ENCODE data around the gene GALNS. TPM values are rescaled to one million over a fixed set of nuclear protein-coding genes. Genes with fewer than 3 reads are reported as not detected.

The GALNS gene
- total RNA-seq, 1 experiment from 2014 or later: 20.8 TPM

DNA sequence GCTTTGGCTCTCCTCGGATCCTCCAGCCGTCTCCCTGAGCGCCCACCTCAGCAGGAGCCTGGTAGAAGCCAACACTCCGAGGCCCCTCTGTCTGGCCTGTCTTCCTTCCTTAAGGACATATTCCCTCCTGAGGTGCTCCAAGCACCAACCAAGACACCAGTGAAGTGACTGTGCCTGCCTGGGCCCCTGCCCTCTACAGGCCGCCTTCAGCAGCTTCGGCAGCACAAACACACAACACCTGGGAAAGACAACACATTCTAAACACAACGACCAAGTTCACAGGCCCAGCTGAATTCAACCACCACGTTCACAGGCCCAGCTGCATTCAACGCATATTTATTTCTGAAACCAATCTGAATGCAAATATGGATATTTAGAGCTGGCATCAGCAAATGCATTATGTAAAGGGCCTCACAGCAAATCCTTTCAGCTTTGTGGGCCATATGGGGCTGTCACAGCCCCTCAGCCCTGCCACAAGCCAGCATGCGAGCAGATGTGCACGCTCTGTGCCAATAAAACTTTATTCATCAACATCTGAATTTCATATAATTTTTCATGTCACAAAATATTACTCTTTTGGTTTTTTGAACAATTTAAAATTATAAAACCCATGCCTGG, 12.2 kb downstream of the GALNS start:
- DNase-seq (ENCODE audit: low read depth): no peak
- in situ Hi-C loops (cut with HindIII; ENCODE audit: low pct_unique_long_range_greater_than_20kb, low sequenced_read_pairs): no loop called here

DNA sequence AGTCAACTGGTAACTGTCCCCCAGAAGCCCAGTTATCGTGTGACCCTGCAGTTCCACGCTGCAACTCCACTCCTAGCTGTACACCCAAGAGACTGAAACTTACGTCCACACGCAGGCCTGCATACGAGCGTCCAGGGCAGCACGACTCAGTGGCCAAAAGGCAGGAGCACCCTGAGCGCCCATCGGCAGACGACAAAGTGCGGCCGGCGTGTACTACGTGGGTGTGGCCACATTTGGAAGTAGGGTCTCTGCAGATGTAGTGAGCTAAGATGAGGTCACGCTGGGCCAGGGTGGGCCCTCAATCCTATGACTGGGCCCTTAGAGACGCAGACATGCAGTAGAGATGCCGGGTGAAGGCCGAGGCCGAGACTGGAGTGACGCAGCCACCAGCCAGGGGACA, 13.5 kb downstream of the GALNS start:
- DNase-seq (ENCODE audit: low read depth): no peak
- in situ Hi-C loops (cut with HindIII; ENCODE audit: low pct_unique_long_range_greater_than_20kb, low sequenced_read_pairs): no loop called here

DNA sequence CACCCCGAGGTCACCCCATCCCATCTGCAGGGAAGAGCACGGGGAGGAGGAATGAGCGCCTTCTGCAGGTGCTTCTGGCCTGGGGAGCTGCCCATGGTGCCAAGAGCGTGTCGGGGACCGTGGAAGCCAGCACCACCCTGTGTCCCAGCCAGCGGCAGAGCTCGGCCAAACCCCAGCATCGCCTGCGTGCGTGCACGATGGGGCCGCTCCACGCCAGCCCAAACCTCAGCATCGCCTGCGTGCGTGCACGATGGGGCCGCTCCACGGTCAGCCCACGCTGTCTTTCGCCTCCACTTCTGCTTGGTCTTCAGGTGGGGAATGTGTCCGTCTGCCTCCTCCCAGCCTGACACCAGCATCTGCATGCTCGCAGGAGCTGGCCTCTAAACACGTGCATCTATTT, 13.9 kb downstream of the GALNS start:
- no peak for DNase-seq (ENCODE audit: low read depth)
- in situ Hi-C loops (cut with HindIII; ENCODE audit: low pct_unique_long_range_greater_than_20kb, low sequenced_read_pairs): no loop called here

DNA sequence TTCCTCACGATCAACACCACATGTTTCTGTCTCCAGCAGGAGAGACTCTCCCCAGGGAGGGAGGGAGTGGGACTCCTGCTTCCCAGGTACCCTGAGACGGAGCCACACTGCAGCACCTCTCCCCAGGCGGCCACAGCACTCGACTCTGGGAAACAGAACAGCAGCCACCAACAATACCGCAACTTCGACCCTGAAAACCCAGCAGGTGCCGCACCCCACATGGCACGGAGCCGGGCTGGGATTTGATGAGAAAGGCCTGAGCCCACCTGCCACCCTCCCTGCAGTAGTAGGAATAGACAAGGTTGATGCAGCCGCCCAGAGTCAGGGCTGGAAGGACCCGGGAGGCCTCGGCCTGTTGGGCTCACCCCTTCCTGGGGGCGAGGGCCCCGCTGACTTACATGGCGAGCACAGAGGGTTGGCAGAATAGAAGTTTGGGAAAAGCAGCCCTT, 14.4 kb downstream of the GALNS start:
- in situ Hi-C loops (cut with HindIII; ENCODE audit: low pct_unique_long_range_greater_than_20kb, low sequenced_read_pairs): no loop called here
- DNase-seq (ENCODE audit: low read depth): no peak

DNA sequence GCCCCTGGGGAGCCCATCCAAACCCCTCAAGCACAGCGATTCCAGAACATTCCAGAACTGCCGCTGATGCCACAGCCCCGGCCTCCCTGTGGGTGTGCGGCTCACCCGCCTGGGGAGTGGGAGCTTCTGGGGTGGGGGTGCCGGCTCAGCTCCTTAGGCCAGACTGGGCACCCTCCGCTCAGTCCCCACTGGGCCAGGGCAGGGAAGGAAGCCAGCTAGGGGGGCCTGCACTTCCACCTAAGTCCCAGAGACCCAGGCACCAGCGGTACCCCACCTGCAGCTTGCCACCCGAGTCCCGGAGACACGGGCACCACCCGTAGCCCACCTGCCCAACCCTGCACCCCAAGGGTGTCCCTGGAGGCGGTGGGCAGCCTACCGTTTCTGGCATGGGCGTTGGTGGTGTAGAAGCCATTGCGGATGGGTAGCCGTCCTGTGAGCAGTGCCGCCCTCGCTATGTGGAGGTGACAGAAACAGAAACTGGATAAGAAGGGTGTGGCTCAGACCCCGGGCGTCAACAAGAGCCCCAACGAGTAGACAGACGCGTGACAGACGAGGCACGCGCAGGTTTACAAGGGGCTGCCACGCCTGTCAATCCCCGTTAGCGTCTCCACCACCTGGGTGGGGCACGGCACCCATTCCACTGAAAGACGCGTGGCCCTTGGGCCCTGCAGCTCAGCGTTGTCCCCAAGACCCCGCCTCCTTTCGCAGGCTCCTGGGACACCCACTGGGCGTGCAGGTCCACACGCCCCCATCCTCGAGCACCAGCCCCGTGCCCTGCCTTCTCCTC, 15.0 kb downstream of the GALNS start:
- DNase-seq (ENCODE audit: low read depth): no peak
- in situ Hi-C loops (cut with HindIII; ENCODE audit: low pct_unique_long_range_greater_than_20kb, low sequenced_read_pairs): no loop called here

DNA sequence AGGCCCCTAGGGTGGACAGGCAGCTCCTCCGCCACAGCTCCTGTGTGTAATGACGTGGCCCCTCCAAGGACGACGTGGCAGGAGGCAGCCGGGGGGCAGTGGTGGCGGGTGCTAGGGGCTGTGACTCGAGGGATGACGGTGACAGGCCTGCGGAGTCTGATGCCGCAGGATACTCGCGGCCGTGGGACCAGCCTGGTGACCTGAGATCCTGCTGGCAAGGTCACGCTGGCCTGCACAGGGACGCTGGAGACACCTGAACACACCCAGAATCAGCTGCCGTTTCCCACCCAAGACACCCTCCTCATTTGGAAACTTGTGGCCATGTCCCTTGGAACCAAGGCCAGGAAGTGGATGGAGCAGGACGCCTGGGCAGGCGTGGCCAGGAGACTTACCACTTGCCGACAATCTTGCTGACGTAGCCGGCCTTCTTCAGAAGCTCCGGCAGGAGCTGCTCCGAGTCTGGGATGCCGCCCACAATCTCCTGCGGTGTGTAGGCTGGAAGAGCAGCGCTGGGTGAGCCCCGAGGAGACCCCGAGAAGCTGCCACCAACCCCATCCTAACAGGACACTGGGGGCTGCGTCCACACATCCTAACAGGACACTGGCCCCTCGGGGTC, 16.0 kb downstream of the GALNS start:
- in situ Hi-C loops (cut with HindIII; ENCODE audit: low pct_unique_long_range_greater_than_20kb, low sequenced_read_pairs): no loop called here

DNA sequence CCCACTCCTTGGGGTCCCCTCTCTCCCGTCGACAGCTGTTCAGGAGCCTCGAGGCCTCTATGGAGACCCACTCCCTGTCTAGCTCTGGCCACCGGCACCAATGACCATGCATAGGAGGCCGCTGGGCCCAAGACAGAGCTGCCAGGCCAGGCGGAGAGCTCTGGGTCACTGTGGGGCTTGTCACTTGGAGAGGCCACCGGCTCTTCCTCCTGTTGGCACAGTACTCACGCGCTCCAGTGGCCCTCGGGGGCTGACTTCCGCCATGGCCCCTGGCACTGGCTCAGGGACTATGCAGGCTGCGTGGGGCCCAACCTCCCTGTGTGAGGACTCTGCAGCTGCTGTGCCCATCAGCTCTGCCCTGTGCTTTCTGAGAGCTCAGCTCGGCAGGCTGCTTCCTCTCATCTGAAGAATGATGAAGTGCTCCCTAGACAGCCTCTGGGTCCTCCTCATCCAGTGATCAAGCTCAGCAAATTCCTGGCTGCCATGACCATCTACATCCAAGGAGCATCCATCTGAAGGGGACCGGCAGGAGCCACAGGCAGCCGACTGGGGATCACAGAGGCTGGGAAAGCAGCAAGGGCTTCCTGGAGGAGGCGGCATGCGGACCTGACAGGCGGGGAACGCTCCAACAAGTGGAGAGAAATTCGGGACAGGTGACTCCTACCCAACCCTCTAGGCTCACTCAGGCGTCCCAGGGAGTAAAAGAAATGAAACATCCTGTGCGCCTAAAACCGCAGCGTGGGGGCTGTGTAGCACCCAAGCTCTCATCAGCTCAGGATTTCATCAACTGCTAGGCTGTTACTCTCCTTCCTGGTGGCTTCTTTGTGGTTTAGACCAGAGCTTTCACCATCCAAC, 16.8 kb downstream of the GALNS start:
- in situ Hi-C loops (cut with HindIII; ENCODE audit: low pct_unique_long_range_greater_than_20kb, low sequenced_read_pairs): no loop called here
- DNase-seq (ENCODE audit: low read depth): no peak

More for the DNA sequence above, 16.0 kb downstream of the GALNS start:
- no peak for DNase-seq (ENCODE audit: low read depth)

DNA sequence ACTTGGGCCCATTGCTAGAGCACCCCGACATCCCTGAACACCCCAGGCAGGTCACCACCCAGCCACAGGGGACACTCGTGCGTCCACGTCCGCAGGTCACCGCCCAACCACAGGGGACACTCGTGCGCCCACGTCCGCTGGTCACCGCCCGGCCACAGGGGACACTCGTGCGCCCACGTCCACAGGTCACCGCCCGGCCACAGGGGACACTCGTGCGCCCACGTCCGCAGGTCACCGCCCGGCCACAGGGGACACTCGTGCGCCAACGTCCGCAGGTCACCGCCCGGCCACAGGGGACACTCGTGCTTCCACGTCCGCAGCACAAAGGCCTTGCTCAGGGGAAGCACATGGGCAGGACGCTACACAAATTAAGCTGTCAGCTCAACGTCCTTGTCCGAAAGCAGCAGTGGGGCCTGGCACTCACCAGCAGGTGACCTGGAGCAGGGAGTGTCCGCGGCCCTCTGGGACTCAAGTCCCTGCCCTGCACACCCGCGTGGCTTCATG, 17.7 kb downstream of the GALNS start:
- no peak for DNase-seq (ENCODE audit: low read depth)
- in situ Hi-C loops (cut with HindIII; ENCODE audit: low pct_unique_long_range_greater_than_20kb, low sequenced_read_pairs): no loop called here

DNA sequence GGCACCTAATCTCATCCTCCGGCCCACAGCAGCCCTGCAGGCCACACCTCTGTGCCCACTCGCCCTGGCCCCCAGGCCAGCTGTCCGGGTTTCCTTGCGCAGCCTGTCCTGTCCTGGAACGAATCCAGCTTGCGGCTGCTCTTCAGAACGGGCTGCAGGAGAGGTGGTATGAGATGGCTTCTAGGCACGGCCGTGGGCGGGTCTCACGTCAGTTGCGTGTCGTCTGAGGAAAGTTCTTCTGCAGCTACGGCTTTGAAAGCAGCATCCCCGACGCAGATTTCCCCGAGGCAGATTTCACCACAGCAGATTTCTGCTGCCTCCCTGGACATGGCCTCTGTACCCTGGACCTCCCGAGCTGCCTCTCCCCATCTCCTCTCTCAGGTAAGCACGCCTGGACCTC, 18.2 kb downstream of the GALNS start:
- no peak for DNase-seq (ENCODE audit: low read depth)
- in situ Hi-C loops (cut with HindIII; ENCODE audit: low pct_unique_long_range_greater_than_20kb, low sequenced_read_pairs): no loop called here

DNA sequence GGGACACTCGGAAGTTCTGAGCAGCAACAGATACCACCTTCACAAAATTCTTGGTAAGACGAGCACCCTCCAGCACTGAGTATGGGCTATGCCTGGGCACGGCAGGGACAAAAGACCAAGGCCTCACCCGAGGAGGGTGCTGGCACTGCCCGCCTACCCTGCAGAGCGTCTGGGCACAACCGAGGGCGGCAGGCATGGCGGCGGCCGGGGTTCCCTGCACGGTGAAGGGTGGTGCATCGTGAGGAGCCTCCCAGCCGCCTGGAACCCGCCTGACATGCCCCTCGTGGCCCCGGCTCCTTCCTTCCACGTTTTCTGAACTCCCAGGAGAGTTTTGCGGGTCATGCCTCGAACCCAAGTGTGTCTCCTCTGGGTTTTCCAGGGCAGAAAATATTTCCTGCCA, 18.9 kb downstream of the GALNS start:
- in situ Hi-C loops (cut with HindIII; ENCODE audit: low pct_unique_long_range_greater_than_20kb, low sequenced_read_pairs): no loop called here
- no peak for DNase-seq (ENCODE audit: low read depth)

DNA sequence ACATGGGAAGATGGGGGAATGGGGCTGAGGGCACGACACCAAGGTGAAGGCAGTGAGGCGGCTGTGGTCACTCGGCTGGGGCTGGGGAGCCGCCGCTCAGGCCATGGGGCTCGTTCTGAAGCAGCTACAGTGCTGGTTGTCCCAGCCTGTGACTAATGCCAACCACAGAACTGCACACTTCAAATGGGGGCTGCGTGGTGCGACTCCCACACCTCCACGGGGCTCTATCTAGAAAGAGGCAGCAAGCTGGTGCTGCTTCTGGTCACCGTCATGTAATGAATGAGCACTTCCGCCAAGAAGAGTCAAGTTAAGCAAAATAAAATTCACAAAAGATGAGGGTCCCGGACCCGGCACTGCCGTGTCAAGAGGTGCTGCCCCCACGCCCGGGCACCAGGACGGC, 20.0 kb downstream of the GALNS start:
- no peak for DNase-seq (ENCODE audit: low read depth)
- in situ Hi-C loops (cut with HindIII; ENCODE audit: low pct_unique_long_range_greater_than_20kb, low sequenced_read_pairs): no loop called here

DNA sequence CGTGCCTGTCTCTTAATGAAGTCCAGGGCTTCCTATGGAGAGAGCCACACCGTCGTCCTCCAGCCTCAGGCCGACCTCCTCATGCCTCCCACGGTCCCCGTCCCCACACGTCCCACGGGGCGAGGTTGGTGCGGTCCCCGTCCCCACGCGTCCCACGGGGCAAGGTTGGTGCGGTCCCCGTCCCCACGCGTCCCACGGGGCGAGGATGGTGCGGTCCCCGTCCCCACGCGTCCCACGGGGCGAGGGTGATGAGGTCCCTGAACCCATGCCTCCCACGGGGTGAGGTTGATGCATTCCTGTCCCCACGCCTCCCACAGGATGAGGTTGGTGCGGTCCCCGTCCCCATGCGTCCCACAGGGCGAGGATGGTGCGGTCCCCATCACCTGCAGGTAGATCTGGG, 20.9 kb downstream of the GALNS start:
- in situ Hi-C loops (cut with HindIII; ENCODE audit: low pct_unique_long_range_greater_than_20kb, low sequenced_read_pairs): no loop called here

DNA sequence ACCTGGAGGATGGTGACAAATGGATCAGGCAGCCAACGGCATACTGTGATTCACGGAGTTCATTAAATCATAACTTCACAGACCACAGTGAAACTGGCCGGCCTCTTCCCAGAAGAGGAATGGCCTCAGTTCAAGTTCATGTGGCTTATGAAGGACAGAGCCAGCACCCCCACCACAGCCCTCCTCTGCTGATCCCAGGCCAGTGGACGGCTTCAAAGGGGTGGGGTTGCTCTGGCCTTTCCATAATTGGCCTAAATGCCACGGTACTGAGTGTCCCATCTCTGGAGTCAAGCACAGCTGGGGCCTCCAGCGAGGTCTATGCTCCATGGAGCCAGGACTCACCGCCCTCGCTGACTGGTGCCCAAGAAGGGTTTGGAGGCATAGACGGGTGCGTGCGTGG, 21.4 kb downstream of the GALNS start:
- no peak for DNase-seq (ENCODE audit: low read depth)
- in situ Hi-C loops (cut with HindIII; ENCODE audit: low pct_unique_long_range_greater_than_20kb, low sequenced_read_pairs): no loop called here

More for the DNA sequence above, 20.9 kb downstream of the GALNS start:
- no peak for DNase-seq (ENCODE audit: low read depth)

DNA sequence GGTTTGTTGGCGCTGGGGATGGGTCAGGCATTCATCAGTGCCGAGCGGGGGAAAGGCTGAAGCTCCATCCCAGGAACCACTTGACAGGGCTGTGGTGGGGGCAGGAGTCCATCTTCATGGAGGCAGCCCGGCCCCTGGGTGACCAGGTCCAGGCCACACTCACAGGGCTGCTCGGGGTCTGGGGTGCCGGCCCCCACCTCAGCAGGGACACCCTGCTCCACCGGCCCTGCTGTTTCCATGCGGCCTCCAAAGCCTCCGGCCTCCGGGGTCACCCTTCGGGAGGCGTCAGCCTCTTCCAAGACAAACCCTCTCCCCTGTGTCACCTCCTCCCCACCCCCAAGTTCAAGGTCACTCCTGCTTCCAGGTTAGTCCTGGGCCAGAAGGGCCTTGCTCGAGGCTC, 22.1 kb downstream of the GALNS start:
- in situ Hi-C loops (cut with HindIII; ENCODE audit: low pct_unique_long_range_greater_than_20kb, low sequenced_read_pairs): no loop called here

DNA sequence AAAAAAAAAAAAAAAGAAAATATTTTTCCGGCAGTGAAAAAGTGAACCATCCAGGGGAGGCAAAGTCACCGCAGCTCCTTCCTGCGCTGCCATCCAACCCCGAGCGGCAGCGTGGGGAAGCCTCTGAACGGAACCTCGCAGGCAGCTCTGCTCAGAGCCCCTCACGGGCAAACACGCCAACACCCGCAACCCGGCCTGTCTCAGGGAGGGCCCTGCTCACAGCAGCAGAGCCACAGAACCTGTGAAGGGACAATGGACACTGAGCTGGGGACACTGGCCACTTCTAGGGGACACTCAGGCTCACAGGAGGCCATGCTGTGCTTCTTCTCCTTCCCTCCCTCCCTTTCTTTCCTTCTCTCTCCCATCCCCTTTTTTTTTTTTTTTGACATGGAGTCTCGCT, 23.7 kb downstream of the GALNS start:
- no peak for DNase-seq (ENCODE audit: low read depth)
- in situ Hi-C loops (cut with HindIII; ENCODE audit: low pct_unique_long_range_greater_than_20kb, low sequenced_read_pairs): no loop called here

More for the DNA sequence above, 22.1 kb downstream of the GALNS start:
- DNase-seq (ENCODE audit: low read depth): no peak

DNA sequence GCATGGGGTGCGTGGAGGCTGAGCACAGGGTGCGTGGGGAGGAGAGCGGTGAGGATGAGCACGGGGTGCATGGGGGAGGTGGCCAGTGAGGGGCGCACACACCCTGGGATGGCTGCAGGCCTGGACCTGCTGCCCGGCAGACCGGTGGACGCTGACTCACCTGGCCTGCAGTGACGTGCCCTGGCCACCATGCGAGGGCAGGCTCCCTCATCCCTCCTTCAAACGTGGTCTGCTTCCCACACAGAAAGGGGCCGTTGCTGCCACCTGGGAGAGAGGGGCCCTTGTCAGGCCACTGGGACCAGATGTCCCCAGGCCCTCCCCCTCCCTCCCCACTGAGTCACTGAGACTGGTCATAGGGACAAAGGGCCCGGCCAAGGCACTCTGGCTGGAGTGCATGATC, 24.9 kb downstream of the GALNS start:
- DNase-seq (ENCODE audit: low read depth): peak; percentile 33
- in situ Hi-C loops (cut with HindIII; ENCODE audit: low pct_unique_long_range_greater_than_20kb, low sequenced_read_pairs): no loop called here

DNA sequence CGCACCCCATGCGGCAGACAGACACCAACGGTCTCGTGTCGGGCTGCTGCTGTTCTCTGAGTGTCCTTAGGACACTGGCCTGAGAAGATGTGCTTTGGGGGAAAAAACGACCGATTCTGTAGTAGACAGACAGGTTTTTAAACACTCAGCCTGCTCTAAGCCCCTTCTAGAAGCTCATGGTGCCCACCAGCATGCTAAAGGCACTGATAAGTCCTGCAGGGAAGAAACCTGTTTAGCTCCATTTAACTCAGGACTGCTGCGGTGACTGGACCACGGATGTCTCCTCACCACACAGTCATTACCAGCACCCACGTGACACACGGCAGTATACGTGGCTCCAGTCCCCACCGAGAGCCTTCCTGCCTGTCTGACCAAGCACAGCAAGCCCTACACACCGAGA, 26.0 kb downstream of the GALNS start:
- in situ Hi-C loops (cut with HindIII; ENCODE audit: low pct_unique_long_range_greater_than_20kb, low sequenced_read_pairs): no loop called here

DNA sequence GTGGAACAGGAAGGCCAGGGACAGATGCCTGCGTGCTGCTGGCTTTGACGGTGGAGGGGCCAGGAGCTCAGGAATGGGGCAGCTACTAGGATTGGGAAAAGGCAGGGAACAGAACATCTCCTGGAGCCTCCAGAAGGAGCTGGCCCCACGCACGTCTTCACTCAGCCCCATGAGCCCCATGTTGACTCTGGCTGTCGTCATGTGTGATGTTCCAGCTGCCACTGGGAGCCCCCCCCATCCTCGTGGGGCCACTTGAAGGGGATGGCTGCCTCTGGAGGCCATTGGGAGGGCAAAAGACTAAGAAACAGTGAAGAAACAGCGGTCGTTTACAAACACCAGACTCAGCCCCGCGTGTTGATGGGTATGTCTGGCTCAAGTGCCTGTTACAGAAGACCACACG, 26.5 kb downstream of the GALNS start:
- in situ Hi-C loops (cut with HindIII; ENCODE audit: low pct_unique_long_range_greater_than_20kb, low sequenced_read_pairs): no loop called here
- no peak for DNase-seq (ENCODE audit: low read depth)

More for the DNA sequence above, 26.0 kb downstream of the GALNS start:
- no peak for DNase-seq (ENCODE audit: low read depth)
